Adrenal gland (tissue), 5 donors: Measurements from ENCODE around the gene SKOR1.

Experiments
- CTCF ChIP-seq, 6 experiments: fragments of 450-650 bp in 4 of 6; fragments of 200-600 bp in 2 of 6; sonication (generic) in 1 of 6; IDR thresholded peaks; 1 replicate in 5 of 6; 2 replicates in 1 of 6; pipeline versions ENCODE4 v1.5.1 to v1.8.0; 2016 to 2021; ENCODE audit warnings: antibody characterized with exemption in 6 of 6, mild to moderate bottlenecking in 2 of 6, moderate library complexity in 1 of 6
- POLR2A ChIP-seq, 2 donors: fragments of 450-650 bp; IDR thresholded peaks; one replicate each; pipeline ENCODE4 v1.6.1; 2017; ENCODE audit warnings: antibody characterized with exemption in 2 of 2, mild to moderate bottlenecking in 2 of 2, moderate library complexity in 1 of 2
- donor health status: DM: no; HTN: no; CAD: no.

- TF ChIP-seq CTCF (IDR thresholded peaks at IDR 0.05) = no peak
- no peak for TF ChIP-seq POLR2A (IDR thresholded peaks at IDR 0.05)
Measured at GRCh38 chr15:67796196-67797127, 28.8 kb upstream of the SKOR1 start.
